ENCODE data around the gene PIGK.

DNA sequence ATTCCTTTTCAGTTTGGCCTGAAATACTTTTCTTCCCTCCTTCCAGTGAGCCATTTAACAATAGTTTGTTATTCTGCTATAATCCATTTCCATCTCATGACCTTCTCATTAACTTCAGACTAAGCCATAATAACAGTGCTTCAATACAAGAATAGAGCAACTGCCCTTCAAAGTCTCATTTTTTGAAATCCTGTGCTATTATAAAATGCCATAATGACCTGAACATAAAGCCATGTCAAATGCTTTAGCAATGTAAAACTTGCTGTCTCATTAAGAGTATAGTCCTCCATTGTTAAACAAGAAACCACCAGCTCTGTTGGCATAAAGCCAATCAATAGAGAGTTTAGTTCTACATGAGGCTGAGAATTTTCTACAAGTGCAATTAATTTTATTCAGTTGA is 9.6 kb upstream of the PIGK start:
- TF ChIP-seq, protein P1, sequence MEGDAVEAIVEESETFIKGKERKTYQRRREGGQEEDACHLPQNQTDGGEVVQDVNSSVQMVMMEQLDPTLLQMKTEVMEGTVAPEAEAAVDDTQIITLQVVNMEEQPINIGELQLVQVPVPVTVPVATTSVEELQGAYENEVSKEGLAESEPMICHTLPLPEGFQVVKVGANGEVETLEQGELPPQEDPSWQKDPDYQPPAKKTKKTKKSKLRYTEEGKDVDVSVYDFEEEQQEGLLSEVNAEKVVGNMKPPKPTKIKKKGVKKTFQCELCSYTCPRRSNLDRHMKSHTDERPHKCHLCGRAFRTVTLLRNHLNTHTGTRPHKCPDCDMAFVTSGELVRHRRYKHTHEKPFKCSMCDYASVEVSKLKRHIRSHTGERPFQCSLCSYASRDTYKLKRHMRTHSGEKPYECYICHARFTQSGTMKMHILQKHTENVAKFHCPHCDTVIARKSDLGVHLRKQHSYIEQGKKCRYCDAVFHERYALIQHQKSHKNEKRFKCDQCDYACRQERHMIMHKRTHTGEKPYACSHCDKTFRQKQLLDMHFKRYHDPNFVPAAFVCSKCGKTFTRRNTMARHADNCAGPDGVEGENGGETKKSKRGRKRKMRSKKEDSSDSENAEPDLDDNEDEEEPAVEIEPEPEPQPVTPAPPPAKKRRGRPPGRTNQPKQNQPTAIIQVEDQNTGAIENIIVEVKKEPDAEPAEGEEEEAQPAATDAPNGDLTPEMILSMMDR (IDR thresholded peaks at IDR 0.05; ENCODE audit: low read depth, low read length), result no peak
- no peak for TF ChIP-seq EZH2phosphoT487 (IDR thresholded peaks at IDR 0.05; ENCODE audit: low read depth)
